Mesangial cell (primary cell): ENCODE data around the gene EAF2. TPM values are rescaled to one million over a fixed set of nuclear protein-coding genes. Genes with fewer than 3 reads are reported as not detected.

Experiments
- total RNA-seq: library from RNA; depleted of rRNA; stranded (reverse); fragments of >200 nt; gene quantifications from 2 replicates; pipeline ENCODE4 v1.2.3, GENCODE V29; 2015

The EAF2 gene
- total RNA-seq, result 0.51 and 1.3 TPM in 2 replicates

DNA sequence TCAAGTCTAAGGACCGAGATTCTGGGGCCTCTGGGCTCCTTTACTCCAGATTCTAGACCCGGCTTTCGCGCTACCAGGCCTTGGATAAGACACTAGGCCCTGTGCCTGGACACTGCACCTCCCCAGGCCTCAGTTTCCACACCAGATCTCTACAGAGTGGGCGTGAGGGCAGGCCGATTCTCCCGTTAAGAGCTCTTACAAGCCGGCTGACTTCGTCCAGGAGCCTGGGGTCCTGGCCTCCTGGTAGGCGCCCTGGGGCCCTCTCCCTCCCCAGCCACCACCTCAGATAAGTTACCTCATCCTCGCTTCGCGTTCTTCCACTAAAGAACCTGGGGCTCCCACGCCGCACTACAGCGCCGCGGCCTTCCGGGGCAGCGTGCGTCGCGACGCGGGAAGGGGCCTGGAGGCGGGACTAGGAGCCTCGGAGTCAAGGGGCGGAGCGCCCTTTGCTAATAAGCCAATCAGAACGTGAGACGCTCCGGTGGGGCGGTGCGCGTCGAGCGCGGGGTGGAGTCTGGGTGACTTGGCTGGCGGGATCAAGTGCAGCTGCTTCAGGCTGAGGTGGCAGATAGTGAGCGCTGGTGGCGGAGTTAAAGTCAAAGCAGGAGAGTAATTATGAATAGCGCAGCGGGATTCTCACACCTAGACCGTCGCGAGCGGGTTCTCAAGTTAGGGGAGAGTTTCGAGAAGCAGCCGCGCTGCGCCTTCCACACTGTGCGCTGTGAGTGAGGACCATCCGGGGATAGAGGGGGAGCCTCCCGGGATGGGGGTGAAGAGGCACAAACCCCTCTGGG lies at the start of gene EAF2, which contains the start of gene IQCB1:
TSS of gene EAF2 (plus strand) at position 539 of the 794 bp plus-strand sequence. CDS start at position 616, 77 bp downstream.
TSS of gene IQCB1 (minus strand) at position 390 of the 794 bp plus-strand sequence. CDS start 6,100 bp downstream, outside the sequence.

DNA sequence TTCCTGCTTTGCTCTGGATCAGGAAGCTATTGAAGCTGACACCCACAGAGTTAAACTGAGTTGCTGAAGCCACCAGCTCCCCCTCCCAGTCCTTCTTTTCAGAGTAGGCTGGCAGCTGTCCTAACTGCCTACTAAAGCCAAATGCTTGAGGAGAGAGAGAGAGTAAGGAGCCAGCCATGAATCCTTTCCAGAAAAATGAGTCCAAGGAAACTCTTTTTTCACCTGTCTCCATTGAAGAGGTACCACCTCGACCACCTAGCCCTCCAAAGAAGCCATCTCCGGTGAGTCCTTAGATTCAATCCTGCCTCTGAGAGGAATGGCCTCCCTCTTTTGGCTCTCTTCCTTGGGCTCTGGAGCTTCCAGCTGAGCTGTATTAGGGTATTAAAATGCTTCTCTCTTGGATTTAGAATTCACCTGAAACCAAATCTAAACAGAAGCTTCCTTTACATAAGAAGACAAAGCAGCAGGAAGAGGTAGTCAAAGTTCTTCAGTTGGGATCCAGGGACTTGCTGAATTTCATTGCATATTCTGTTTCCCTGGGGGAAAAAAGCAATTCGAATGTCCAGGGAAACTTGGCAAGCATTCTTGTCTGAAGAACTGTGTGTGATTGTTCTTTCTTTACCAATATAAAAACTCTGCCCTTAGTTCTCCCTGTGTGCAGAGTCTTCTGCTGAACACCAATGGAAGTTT lies 59.4 kb downstream of the EAF2 start, which contains the start of gene SLC15A2:
TSS of gene SLC15A2 (plus strand) at position 101 of the 690 bp plus-strand sequence. CDS start at position 177, 76 bp downstream.

Other genes with a start within 250 kb of the EAF2 start
- not detected in 2 replicates for gene FBXO40, start 241.8 kb upstream of the EAF2 start, total RNA-seq
- gene HCLS1, start 174.3 kb upstream of the EAF2 start, total RNA-seq, result 0.49 and 0.51 TPM in 2 replicates
- gene GOLGB1, start 85.5 kb upstream of the EAF2 start, total RNA-seq, result 7.8 and 16.7 TPM in 2 replicates
- 7.9 and 9.1 TPM in 2 replicates for gene IQCB1, start 149 bp upstream of the EAF2 start, total RNA-seq
- gene SLC15A2, start 59.2 kb downstream of the EAF2 start, total RNA-seq, result 0.16 and 0.51 TPM in 2 replicates
- 1.0 TPM in 1 of 2 replicates, not detected in the other for gene ILDR1, start 187.0 kb downstream of the EAF2 start, total RNA-seq
- gene CD86, start 220.2 kb downstream of the EAF2 start, total RNA-seq, result not detected in 2 replicates